Vagina (tissue), 2 donors: Measurements from ENCODE around the gene PSTK.

Experiments
- CTCF ChIP-seq, 3 experiments: fragments of 450-650 bp in 2 of 3; fragments of 200-600 bp in 1 of 3; sonication (generic) in 1 of 3; IDR thresholded peaks; one replicate each; pipeline ENCODE4 v1.5.1; 2017 to 2019; ENCODE audit warnings: antibody characterized with exemption in 3 of 3, mild to moderate bottlenecking in 2 of 3, moderate library complexity in 2 of 3
- POLR2AphosphoS5 ChIP-seq, 2 donors: sonication (generic); formaldehyde crosslinking; IDR thresholded peaks; one replicate each; pipeline ENCODE4 v1.9.0; 2017; ENCODE audit warnings: antibody characterized with exemption in 2 of 2, mild to moderate bottlenecking in 2 of 2, low read depth in 1 of 2; ENCODE audit not compliant: insufficient read depth in 1 of 2

- TF ChIP-seq POLR2AphosphoS5 (IDR thresholded peaks at IDR 0.05; ENCODE audit: insufficient read depth in 1 of 2, low read depth in 1 of 2) (peak; percentile 87 to 89), CTCF (IDR thresholded peaks at IDR 0.05) (peak; percentile 79 to 93 (median 87))
Measured at GRCh38 chr10:122980209-122981065, at the start of gene PSTK.
